T-helper 1 cell (primary cell): ENCODE measurements around the gene POM121L2.
"Not testable (repeated sequence)": the region's sequence is repeated elsewhere in the genome, so short reads cannot be mapped to it uniquely, and the experiment has no call there.

Experiments used
- DNase-seq, 5 donors: peaks; one replicate each; pipeline ENCODE4 v3.0.0-alpha.2; 2012 to 2020

The POM121L2 gene

DNA sequence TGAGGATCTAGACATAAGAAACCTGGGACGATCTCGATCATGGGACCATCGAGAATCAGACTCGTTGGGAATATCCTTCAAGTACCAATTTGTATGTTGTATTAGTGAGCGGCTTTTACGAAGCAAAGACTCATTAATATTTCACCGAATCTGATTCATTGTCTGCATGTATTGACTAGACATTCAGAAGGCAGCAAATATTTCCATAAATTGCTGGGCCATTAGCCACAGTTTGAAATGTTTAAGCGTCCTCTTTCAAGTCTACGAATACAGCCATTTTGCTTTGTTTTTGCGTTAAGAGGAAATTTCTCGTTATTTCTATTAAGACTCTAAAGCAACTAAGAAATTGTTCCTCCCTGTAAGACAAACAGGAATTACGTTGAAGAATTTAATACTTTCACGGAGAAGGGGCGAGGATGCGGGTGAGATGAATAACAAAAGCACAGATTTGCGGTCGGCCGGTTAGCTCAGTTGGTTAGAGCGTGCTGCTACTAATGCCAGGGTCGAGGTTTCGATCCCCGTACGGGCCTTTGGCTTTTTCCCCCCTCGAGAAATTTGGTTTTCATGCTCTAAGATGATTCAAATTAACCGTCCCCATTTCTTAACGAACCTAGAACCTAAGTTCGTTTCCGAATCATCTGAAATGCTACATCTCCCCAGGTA lies 18.5 kb downstream of the POM121L2 start:
- DNase-seq: no peak

DNA sequence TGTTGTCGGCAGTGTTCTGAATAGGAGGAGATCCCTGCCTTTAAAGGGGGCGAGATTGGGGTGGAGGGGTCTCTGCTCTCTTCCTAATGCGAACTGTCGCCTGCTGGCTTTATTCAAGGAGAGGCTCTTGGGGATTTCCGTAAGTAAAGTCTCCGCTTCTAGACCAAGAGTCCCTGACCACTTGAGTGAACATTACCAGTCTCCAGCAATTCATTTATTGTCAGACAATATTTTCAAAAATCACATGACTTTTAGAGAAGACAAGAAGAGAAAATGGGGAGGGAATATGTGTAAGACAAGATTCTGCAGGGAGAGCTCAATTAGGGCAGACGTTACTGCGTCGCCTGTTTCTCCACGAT lies 21.2 kb downstream of the POM121L2 start:
- no peak for DNase-seq

DNA sequence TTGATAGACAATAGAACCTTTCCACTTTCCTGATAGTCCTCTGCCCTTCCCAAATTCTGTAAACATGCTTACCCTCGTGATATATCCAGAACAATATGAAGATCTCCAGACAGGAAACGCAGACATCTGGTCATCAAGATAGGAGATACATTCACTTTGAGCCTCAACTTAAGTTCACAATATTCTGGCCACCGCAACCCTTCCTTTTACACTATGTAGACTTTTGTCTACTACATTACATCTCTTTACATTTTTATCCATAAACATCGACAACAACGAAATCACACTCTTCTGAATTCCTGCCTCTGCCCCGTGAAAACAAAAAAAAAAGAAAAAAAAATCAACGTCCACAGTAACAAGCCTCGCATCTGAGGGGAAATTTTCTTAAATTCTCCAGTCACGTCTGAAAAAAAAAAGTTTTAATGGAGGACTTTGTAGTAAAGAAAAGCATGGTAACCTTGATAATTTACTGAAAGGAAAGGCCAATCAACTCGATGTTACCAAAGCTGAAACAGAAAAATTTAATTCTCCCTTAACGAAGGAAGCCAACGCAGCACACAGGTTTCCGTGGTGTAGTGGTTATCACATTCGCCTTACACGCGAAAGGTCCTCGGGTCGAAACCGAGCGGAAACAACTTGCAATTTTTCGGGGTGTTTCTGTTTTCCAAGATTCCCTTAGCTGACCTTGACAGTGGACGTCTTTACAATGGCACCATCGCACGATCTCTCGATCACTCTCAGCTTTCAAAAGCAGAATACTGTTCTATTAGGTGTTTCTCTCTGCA lies 21.8 kb downstream of the POM121L2 start:
- DNase-seq: no peak

DNA sequence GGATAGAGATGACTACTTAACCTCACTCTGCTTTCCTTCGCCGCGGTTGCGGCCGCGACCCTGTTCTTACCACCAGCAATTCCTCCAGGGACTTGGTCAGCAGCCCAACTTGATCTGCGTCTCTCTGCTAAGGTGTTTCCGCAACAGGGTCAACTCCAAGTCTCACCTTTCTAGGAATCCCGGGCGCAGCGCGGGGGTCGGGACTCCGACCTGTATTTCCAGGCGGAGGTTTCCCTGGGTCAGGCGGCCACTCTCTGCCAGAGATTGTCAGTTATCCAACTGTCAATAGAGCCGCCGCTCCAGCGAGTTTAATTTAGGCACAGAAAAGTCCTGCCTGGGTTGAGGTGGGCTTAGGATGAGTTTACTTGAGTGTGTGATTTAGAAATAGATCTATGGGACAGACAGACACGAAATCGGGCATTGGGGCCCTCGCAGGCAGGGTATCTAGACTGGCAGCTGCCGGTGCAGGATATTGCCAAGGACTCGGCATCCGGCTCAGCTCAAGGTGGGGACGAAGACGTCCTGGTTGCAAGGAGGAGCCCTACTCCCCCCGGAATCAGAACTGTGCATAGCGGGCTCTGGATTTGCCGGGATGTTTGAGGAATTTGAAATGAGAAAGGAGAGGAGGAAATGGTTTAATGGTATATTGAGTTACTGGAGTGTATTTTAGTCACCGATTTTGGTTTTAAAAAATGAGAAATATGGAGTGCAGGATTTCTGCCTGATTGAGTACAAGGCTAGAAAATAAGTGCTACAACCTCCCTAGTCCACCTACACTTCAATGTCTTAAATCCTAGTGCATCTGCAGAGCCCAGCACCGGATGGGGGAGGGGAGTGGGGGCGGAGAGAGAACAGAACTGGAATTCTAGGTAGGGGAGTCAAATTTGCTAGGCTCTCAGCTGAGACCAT lies 23.7 kb downstream of the POM121L2 start:
- no peak for DNase-seq

DNA sequence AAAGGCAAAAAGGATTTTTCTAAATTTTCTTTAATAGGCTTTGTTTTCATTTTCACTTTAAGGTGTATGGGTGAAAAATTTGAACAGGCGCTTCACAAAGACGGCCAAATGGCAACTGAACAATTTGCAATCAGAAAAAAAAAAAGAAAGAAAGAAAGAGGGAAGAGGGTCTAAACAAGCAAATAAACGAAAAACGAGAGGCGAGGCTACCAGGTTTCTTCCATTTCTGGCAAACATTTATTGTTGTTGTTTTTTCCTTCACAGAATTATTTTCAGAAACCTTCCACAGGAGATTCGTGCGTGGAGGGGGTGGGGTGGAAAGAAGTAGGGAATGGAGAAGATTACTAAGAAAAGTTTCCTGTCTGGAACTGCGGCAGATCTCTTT lies 24.3 kb downstream of the POM121L2 start:
- no peak for DNase-seq

DNA sequence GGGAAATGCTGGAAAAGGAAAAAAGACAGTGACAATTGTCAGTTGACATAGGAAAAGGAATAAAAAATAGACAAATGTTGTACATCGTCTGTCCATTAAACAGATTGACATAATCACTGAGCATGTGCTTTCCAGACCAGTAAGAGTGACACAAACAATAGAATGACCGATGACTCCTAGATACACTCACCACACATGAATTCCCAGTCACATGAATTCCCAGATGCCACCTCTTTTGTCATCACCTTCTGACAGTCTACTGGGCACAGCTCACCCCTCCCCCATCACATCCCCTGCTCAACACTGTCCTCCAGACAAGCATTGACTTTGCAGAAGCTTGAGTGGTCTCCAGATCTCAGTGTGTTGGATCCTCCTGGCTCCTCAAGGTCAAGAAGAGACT lies 25.9 kb downstream of the POM121L2 start:
- DNase-seq: no peak

DNA sequence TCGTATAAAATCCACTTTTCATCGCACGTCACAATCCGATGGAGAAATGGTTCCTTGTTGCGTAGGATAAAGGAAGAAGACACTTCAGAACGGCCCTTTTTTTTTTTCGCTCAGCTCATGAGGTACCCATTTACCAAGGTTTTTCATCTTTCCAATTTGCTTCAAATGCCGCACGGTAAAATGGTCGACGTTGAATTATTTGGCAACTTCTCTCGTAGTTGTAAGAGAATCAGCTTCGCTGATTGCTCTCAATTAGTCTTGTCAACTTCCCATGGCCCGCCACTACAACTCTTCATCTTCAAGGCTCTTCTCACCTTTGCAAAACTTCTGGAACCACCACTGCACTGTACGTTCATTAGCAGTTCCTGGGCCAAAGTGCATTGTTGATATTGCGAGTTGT lies 28.8 kb downstream of the POM121L2 start:
- DNase-seq: no peak

DNA sequence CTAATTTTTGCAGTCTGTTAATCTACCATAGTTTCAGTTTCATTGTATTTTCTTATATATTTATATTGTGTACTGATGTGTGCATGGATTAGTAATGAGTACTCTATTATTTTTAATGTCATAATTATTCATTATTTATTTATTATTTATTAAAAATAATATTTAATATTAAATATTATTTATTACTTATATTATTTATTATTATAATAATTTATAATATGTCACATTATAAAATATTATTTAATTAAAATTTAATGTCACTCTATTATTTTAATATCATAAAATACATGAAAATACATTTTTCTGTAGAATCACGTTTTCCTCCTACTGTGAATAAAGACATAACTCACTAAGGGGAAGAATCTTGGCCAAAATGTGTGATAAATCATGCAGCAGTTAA lies 30.5 kb downstream of the POM121L2 start:
- no peak for DNase-seq

DNA sequence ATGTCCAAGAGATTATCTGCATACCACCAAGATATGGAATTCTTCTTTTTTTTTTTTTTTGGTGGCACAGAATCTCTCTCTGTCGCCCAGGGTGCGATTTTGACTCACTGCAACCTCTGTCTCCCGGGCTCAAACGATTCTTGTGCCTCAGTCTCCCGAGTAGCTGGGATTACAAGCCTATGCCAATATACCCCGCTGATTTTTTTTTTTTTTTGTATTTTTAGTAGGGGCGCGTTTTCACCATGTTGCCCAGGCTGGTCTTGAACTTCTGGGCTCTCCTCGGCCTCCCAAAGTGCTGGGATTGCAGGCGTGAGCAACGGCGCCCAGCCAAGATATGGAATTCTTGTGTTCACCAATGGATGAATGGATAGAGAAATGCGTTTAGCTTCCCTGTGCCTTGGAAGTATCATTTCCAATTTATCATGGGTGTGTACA lies 31.0 kb downstream of the POM121L2 start:
- no peak for DNase-seq

DNA sequence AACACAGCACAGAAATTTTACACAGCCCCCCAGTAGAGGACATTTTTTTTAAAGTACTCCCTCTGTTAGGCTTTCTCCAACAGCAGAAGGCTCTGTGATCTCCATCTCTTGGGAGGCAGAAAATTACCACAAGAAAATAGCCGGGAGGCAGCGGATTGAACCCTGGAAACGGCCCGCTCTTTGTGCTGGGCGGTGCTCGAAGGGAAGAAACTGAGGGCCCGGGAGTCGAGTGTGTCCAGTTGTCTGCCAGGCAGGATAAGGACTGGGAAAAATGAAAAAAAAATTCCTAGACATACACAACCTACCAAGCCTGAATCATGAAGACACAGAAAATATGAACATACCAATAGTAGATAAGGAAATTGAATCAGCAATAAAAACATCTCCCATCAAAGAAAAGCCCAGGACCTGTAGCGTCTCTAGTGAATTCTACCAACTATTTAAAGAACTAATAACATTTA lies 31.5 kb downstream of the POM121L2 start:
- no peak for DNase-seq

DNA sequence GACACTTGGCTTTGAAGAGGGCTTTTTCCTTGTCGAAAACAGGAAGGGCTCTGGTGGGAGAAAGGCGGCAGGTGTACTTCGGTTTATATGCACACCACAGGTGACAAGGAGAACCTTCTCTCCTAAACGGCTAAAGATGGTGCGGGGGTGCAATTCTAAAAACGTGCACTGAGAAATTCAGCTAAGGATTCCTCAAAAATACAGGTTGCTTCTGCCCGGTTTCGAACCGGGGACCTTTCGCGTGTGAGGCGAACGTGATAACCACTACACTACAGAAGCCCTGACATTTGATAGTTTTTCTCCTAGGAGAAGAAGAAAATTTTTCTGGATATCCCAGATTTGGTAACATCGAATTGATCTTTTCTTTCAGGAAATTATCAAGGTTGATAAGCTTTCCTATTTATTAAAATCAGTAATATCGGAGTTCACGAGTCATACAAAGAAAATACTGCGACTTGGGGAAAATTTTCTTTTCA lies 32.0 kb downstream of the POM121L2 start:
- DNase-seq: peak in 1 of 5 donors; percentile 17

DNA sequence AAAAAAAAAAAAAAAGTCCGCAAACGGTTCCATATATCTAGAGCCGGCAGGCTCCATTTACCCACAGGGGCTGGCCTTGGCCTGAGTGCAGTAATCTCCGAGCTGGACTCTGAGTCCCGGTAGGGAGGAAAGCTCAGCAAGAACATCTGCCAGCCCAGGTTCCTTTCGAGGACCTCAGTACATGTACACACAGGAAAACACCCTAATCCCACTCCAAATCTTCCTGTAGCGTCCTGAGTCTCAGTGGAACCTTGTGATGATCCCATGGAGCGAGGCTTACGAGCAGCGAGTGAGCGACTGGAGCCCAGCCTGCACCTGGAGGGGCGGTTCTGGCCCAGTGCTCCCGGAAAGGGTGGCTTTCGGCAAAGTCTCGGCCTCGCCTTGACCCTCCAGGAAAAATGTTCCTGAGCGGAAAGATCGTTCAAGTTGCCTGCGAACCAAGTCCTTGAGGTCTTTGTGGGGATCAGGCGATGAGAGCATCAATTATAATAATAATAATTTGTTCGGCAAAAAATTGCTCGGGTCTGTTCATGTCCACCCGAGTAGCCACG lies 32.5 kb downstream of the POM121L2 start:
- no peak for DNase-seq

DNA sequence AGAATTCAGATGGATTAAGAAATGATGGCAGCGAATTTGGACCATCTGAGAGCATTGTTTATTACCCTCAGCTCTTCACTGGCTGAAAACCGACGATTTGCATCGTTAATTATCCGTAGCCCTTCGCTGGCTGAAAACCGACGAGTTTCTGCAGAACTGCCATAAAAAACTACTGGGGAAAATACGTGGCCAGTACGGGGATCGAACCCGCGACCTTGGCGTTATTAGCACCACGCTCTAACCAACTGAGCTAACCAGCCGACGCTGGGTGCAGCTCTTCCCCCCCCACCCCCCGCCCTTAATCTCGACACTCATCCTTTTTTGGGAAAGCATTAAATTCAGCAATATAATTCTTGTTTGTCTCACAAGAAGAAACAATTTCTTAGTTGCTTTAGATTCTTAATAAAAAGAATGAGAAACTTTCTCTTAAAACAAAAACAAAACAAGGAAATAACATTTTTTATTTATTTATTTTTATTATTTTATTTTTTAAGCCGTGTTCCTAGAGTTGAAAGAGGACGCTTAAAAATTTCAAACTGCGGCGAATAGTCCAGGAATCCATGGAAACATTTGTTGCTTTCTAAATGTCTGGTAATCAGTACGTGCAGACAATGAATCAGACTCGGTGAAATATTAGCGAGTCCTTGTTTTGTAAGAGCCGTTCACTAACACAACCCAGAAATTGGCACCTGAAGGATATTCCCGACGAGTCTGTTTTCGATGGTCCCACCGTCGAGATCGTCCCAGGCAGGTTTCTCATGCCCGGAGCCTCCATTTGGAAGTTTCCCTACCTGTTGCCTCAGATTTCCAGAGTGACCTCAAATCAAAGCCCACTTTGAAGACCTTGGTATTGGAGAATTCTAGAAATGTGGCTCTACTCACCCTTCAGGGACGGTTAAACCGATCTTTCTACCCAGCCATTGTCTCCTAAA lies 36.8 kb downstream of the POM121L2 start:
- DNase-seq: no peak

DNA sequence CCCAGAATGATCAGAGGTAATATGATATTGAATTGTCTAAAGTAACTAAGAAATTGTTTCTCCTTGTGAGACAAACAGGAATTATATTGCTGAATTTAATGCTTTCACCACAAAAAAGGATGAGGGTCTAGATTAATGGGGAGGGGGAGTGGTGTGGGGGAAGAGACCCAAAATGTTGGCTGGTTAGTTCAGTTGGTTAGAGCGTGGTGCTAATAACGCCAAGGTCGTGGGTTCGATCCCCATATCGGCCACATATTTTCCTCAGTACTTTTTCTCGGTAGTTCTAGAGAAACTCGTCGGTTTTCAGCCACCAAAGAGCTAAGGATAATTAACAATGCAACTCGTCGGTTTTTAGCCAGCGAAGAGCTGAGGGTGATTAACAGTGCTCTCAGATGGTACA lies 38.3 kb downstream of the POM121L2 start:
- DNase-seq: no peak

DNA sequence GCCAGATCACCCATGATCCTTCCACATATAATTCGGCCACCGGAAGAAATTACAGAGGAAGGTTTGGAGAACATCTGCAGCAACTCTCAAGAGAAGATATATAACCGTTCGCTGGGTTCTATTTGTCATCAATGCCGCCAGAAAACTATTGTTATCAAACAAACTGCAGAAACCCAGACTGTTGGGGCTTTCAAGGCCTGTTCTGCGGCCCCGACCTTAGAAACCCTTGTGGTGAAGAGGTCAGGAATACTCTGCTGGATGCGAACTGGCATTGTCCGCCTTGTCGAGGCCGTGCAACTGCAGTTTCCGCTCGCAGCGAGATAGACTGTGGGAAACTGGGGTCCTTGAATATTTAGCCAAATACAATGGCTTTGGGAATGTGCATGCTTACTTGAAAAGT lies 43.3 kb downstream of the POM121L2 start:
- no peak for DNase-seq

DNA sequence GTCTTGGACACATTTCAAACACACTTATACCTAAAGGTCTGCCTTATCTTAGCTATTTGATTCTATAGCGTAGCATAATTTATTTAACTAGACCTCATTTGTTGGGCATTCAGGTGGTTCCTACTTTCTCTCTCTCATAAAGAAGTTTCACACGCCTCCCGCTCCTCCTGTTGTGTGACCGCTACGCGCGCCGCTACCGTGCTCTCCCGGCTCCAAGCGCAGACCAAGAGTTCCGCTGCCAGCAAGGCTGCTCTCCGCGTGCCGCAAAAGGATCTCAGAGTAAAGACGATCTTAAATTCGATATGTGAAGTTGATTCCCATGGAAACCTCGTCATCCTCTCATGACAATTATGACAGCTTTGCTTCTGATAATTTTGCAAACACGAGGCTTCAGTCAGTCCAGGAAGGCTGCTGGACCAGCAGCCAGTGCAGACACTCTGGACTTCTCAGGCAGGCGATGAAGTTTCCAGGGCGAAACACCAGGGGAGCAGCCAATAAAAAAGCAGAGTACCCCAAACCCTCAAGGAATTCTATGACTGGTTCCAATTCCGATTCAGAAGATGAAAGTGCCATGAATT lies 44.1 kb downstream of the POM121L2 start:
- DNase-seq: no peak

DNA sequence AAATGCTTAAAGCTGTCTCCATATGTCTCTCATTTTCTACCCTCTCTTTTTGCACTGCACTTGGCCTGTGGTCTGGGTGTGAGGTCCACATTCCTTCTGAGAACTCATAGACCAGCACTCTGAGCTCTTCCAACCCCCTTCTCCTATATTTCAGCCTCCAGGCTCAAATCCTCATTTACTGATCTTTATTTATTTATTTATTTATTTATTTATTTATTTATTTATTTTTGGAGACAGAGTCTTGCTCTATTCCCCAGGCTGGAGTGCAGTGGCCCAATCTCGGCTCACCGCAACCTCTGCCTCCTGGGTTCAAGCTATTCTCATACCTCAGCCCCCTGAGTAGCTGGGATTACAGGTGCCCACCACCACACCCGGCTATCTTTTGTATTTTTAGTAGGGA lies 45.1 kb downstream of the POM121L2 start:
- not testable (repeated sequence) for DNase-seq

DNA sequence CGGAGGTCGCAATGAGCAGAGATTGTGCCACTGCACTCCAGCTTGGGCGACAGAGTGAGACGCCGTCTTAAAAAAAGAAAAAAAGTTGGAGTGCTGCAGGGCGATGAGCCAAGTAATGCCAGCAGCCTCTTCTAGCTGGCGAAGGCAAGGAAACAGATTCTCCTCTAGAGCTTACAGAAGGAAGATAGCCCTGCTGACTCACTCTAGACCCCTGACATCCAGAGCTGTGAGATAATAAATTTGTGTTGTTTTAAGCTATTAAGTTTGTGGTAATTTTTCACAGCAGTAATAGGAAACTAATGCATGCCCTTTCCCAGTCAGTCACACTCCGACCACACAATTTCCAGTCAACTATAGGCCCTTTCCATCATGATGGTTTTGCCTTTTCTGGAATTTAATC lies 48.2 kb downstream of the POM121L2 start:
- no peak for DNase-seq

DNA sequence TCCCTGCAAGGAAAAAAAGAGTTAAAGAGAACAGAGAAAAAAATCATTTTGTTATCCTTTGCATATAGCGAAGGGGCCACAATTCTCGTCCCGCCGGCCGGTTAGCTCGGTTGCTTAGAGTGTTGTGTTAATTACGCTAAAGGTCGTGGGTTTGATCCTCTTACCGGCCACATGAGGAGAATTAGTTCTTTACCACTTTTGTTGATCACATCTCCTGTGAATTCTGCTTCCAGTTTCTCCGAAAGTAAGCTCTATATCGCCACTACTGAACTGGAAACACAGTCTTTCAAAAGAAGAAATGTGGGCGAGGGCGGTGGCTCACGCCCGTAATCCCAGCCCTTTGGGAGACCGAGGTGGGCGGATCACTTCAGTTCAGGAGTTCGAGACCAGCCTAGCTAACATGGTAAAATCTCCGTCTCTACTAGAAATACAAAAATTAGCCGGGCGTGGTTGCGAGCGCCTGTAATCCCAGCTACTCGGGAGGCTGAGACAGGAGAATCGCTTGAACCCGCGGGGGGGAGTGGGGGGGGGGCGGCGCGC lies 51.2 kb downstream of the POM121L2 start:
- DNase-seq: no peak

DNA sequence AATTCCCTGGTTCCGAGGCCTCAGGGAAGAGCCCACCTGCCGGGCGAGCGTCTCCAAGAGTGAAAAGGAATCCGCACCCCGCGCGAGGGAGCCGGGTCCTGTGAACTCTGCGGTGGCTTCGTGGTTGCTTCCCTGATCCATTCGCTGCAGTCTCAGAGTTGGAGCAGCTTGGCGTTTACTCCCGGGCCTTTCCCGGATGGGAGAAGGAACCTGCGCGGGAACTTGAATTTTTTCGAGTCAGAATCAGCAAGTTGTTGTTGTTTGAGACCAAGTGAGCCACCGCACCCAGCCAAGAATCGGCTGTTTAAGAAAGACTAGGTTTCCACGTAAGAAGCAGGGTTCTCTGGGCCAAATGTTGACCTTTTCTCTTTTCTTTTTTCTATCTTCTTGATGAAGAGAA lies 51.7 kb downstream of the POM121L2 start:
- DNase-seq: no peak
